Activated CD4-positive, CD25-positive, alpha-beta regulatory T cell treated with anti-CD3 and anti-CD28 coated beads, Interleukin-2, amount 50 U/mL, for 72 hours (primary cell): ENCODE data around the gene THAP9.
"Not testable (repeated sequence)": the region's sequence is repeated elsewhere in the genome, so short reads cannot be mapped to it uniquely, and the experiment has no call there.

ENCODE experiments used
- DNase-seq: peaks from one replicate; pipeline ENCODE4 v3.0.0; 2021

Gene THAP9, protein sequence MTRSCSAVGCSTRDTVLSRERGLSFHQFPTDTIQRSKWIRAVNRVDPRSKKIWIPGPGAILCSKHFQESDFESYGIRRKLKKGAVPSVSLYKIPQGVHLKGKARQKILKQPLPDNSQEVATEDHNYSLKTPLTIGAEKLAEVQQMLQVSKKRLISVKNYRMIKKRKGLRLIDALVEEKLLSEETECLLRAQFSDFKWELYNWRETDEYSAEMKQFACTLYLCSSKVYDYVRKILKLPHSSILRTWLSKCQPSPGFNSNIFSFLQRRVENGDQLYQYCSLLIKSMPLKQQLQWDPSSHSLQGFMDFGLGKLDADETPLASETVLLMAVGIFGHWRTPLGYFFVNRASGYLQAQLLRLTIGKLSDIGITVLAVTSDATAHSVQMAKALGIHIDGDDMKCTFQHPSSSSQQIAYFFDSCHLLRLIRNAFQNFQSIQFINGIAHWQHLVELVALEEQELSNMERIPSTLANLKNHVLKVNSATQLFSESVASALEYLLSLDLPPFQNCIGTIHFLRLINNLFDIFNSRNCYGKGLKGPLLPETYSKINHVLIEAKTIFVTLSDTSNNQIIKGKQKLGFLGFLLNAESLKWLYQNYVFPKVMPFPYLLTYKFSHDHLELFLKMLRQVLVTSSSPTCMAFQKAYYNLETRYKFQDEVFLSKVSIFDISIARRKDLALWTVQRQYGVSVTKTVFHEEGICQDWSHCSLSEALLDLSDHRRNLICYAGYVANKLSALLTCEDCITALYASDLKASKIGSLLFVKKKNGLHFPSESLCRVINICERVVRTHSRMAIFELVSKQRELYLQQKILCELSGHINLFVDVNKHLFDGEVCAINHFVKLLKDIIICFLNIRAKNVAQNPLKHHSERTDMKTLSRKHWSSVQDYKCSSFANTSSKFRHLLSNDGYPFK

GRCh38 chr4:82900411-82901182 is at the start of gene THAP9:
THAP9 (plus strand) TSS chr4:82900735; CDS start chr4:82900803, 68 bp downstream.
- DNase-seq = peak; percentile 93

DNA sequence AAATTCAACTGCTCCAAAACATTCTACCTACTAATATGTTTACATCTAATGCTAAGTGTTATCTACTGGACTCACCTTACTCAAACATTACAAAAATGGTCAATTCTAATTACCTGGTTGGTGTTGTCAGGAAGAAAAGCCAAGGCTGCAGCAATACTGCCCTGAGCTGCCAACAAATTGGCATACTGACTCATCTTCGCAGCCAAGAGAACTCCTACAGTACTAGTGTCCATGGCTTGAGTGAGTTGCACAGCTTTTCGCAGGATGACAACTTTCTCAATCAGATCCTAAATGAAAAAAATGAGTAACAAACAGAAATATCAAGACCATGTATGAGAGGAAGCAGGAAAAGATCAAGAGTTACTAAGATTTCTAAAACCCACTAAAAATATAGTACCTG is 49.2 kb upstream of the THAP9 start:
- no peak for DNase-seq

- no peak for DNase-seq
Measured at GRCh38 chr4:82851885-82852750, 48.4 kb upstream of the THAP9 start.

GRCh38 chr4:82852751-82853285 is 47.7 kb upstream of the THAP9 start:
- DNase-seq = no peak

DNA sequence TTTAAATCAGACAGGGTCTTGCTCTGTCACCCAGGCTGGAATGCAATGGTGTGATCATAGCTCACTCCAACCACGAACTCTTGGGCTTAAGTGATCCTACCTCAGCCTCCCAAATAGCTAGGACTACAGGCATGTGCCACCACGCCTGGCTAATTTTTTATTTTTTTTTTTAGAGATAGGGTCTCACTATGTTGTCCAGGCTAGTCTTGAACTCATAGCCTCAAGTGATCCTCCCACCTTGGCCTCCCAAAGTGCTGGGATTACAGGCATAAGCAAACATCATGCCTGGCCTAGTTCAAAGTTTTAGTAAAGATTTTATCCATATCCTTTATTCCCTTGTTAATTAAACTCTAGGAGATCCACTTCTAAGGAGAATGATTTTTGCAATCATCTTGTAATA is 40.0 kb upstream of the THAP9 start:
- DNase-seq = not testable (repeated sequence)

DNA sequence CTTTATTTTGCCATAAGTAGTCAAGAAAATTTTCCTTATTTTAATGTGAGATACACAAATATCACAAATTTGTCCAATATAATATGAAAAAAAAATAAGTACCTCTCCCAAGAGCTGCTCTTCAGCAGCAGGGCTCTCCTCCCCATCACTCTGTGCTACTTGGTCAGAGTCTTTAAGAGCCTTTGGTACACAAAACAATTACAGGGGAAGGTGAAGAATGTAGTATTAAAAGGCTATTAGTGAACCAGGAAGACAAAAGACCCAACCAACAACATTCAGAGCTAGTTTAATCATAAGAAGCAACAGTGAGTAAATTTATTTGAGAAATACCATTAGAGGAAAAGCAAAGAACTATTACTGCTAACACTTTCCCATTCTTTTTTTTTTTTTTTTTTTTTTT is 39.0 kb upstream of the THAP9 start:
- DNase-seq = no peak

DNA sequence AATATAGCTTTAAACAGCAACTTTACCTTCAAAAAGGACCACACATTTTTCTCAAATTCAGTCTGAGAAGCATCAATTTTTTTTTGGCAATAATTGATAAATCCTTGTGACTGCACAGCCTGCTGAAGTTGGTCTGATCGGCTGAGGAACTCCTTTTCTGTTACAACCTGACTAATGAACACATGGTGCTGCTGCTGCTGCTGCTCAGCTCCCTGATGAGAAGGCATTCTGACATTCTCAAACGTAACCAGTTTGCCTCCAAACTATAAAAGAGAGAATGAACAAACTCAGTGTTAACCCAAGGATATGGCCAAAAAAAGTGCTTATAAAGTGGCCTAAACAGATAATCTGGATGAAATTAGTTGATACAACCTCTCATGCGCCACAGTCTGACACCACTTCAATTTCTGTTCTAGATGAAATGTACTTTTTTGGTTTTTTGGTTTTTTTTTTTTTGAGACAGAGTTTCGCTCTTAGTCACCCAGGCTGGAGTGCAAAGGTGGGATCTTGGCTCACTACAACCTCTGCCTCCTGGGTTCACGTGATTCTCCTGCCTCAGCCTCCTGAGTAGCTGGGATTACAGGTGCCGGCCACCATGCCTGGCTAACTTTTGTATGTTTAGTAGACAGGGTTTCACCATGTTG is 36.1 kb upstream of the THAP9 start:
- DNase-seq = no peak

- no peak for DNase-seq
Measured at GRCh38 chr4:82865592-82865991, 34.9 kb upstream of the THAP9 start.

DNA sequence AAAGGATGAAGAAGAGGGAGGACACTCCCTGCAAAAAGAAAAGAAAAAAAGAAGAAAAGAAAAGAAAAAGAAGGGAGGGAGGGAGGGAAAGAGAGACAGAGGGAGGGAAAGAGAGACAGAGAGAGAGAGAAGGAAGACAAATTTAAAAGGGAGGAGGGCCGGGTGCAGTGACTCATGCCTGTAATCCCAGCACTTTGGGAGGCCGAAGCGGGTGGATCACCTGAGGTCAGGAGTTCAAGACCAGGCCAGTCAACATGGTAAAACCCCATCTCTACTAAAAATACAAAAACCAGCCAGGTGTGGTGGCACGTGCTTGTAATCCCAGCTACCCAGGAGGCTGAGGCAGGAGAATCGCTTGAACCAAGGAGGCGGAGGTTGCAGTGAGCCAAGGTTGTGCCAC is 34.5 kb upstream of the THAP9 start:
- not testable (repeated sequence) for DNase-seq

DNA sequence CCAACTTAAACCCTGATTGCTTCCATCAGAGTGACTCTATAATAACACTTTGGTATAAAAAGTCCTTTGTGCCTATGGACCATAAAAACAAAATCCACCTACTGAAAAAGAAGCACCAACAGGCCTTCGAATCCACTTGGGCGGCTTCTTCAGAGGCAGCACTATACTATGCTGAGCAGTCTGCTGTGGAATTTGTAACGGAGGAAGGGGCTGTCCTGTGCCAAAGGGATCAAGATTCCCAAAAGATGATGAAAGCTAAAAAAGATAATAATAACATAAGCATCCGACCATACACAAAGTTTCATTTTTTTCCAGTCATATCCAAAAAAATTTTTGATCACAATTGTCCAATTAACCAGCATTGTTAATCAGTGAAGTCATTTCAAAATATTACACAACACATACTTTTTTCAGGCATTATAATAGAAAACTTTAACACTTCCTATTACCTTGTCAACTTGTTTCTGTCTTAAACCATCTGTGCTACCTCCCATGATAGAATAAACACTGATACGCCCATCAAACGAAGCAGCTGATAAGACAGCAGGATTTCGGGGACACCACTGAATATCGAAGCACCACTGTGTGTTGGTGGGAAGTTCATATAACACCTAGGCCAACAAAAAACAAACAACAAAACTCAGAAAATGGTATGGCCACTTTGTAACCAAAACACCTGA is 33.7 kb upstream of the THAP9 start:
- no peak for DNase-seq

DNA sequence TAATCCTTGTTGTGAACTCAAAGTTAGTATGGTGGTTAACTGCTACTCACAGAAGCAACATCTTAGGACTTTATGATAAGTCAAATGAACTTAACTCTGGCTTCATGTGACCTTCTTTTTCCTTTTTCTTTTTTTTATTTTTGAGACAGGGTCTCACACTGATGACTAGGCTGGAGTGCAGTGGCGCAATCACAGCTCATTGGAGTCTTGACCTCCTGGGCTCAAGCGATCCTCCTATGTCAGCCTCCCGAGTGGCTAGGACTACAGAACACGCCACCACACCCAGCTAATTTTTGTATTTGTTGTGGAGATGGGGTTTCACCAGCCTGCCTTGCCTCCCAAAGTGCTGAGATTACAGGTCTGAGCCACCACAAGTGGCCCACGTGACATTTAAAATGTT is 32.0 kb upstream of the THAP9 start:
- DNase-seq = no peak

GRCh38 chr4:82885410-82885809 is 15.1 kb upstream of the THAP9 start:
- DNase-seq = no peak

GRCh38 chr4:82886147-82886942 is 14.2 kb upstream of the THAP9 start:
- DNase-seq = no peak

GRCh38 chr4:82889287-82889686 is 11.2 kb upstream of the THAP9 start:
- no peak for DNase-seq

- no peak for DNase-seq
Measured at GRCh38 chr4:82890528-82890900, 10.0 kb upstream of the THAP9 start.

DNA sequence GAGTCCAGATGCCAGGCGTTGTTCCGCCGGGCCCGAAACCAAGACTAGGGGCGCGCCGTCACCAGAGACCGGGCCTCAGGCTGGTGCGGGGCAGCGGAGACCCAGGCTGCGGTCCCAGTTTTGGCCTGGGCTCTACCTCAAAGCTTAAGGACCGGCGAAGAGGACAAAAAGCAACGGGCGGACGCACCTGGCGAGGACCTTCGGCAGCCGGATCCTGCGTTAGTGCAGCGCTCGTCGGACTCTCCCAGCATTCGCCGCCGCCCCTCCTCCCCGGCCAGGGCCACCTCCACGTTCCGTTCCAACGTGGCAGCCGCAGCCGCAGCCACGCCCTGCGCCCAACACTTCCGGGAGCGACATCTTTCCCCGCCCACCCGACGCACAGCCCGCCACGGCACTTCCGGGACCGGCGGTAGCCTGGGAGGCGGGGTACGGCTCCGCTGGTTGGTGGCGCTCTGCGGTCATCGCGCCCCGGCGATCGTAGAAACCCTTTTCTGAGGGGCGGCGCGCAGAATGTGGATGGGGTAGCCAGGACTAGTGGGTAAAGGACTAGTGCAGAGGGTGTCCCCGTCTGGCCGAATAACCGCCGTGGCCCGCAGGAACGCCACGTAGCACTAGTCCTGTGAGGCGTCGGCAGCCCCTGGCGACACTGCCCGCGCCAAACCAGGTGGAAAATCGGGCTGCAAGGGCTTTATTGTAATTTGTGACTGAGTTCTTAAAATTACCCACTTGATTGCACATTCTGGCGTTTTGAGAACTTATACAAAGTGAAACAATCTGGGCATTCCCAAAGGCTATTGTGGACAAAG is 9.4 kb upstream of the THAP9 start, which contains the start of gene SEC31A:
SEC31A (minus strand) TSS at position 253 of the 806 bp plus-strand sequence. CDS start 9,217 bp downstream, outside the sequence.
- DNase-seq = peak; percentile 97

GRCh38 chr4:82891707-82892466 is 8.6 kb upstream of the THAP9 start:
- no peak for DNase-seq

- no peak for DNase-seq
Measured at GRCh38 chr4:82892467-82892802, 8.1 kb upstream of the THAP9 start.
